ENCODE results near the gene CEP164.

GRCh38 chr11:117418737-117419481 is 91.3 kb downstream of the CEP164 start:
- TF ChIP-seq POLR2A (IDR thresholded peaks at IDR 0.05; ENCODE audit: extremely low read depth, insufficient read length) (no peak), CTCF (IDR thresholded peaks at IDR 0.05; ENCODE audit: low read depth, low read length) (no peak), MAX (IDR thresholded peaks at IDR 0.05; ENCODE audit: low read depth, low read length) (no peak), MYC (IDR thresholded peaks at IDR 0.05; ENCODE audit: low read depth, low read length) (no peak)
